WTC11 (cell line): ENCODE results near the gene GPR162. TPM values are rescaled to one million over a fixed set of nuclear protein-coding genes. Genes with fewer than 3 reads are reported as not detected.

Experiments
- ATAC-seq: fragments of 200-7000 bp; cut with Tn5 transposase; 2 replicates; pipeline ENCODE4 v1.10.0; 2021; ENCODE audit warnings: mild to moderate bottlenecking, moderate library complexity
- CTCF ChIA-PET: fragments of 300-600 bp; sonication (Branson Sonifier 250); formaldehyde crosslinking; loops from one replicate; lab custom pipeline; 2021; ENCODE audit warnings: antibody characterized with exemption; lab: Charles Lee
- POLR2A ChIA-PET: fragments of 350-600 bp; sonication (Branson Sonifier 250); formaldehyde crosslinking; loops from one replicate; lab custom pipeline; 2021; ENCODE audit warnings: antibody characterized with exemption; lab: Charles Lee
- DNase-seq: peaks from one replicate; pipeline ENCODE4 v3.0.0; 2021; ENCODE audit warnings: low spot score
- H3K27ac Mint-ChIP-seq: 2 replicates; pipeline ENCODE4 v1.8.0; 2021; ENCODE audit warnings: mixed read lengths
- H3K27me3 Mint-ChIP-seq: 2 replicates; pipeline ENCODE4 v1.8.0; 2021; ENCODE audit warnings: low read depth, mild to moderate bottlenecking, moderate library complexity, mixed read lengths
- H3K36me3 Mint-ChIP-seq: 2 replicates; pipeline ENCODE4 v1.8.0; 2021; ENCODE audit warnings: mixed read lengths
- H3K4me1 Mint-ChIP-seq: 2 replicates; pipeline ENCODE4 v1.8.0; 2022; ENCODE audit warnings: mixed read lengths
- H3K4me3 Mint-ChIP-seq: 2 replicates; pipeline ENCODE4 v1.8.0; 2021; ENCODE audit warnings: mild to moderate bottlenecking, moderate library complexity, mixed read lengths
- H3K9me3 Mint-ChIP-seq: 2 replicates; pipeline ENCODE4 v1.8.0; 2021; ENCODE audit warnings: mixed read lengths
- ATF1 ChIP-seq: sonication (generic); formaldehyde crosslinking; IDR thresholded peaks from 2 replicates; pipeline ENCODE4 v1.8.1; 2023; ENCODE audit warnings: mild to moderate bottlenecking, moderate library complexity, missing genetic modification reagents
- CBFB ChIP-seq: sonication (generic); formaldehyde crosslinking; IDR thresholded peaks from 2 replicates; pipeline ENCODE4 v1.8.1; 2022; ENCODE audit warnings: mild to moderate bottlenecking, low read depth, missing genetic modification reagents
- CTCF ChIP-seq: fragments of 200-600 bp; IDR thresholded peaks from 2 replicates; pipeline ENCODE4 v1.8.0; 2022; ENCODE audit warnings: antibody characterized with exemption
- MAX ChIP-seq: sonication (generic); formaldehyde crosslinking; IDR thresholded peaks from 2 replicates; pipeline ENCODE4 v1.8.0; 2022; ENCODE audit warnings: mild to moderate bottlenecking, missing genetic modification reagents
- MXD4 ChIP-seq: fragments of 250-450 bp; sonication (Bioruptor Pico); IDR thresholded peaks from 2 replicates; pipeline ENCODE4 v1.8.0; 2021; ENCODE audit warnings: mild to moderate bottlenecking, moderate library complexity, borderline replicate concordance
- NFATC4 ChIP-seq: fragments of 250-450 bp; sonication (Bioruptor Pico); IDR thresholded peaks from 2 replicates; pipeline ENCODE4 v1.9.0; 2021; ENCODE audit warnings: mild to moderate bottlenecking
- NFYB ChIP-seq: sonication (generic); formaldehyde crosslinking; conservative IDR thresholded peaks from 2 replicates; pipeline ENCODE4 v1.8.0; 2022; ENCODE audit warnings: low read depth, missing genetic modification reagents
- NR3C1 ChIP-seq: sonication (generic); formaldehyde crosslinking; conservative IDR thresholded peaks from 2 replicates; pipeline ENCODE4 v1.8.1; 2023; ENCODE audit warnings: low read depth, mild to moderate bottlenecking, missing genetic modification reagents
- PREB ChIP-seq: sonication (generic); formaldehyde crosslinking; IDR thresholded peaks from 2 replicates; pipeline ENCODE4 v1.8.1; 2022; ENCODE audit warnings: mild to moderate bottlenecking, missing genetic modification reagents, moderate library complexity, borderline replicate concordance
- TEAD4 ChIP-seq: sonication (generic); formaldehyde crosslinking; IDR thresholded peaks from 2 replicates; pipeline ENCODE4 v1.8.0; 2022; ENCODE audit warnings: mild to moderate bottlenecking, missing genetic modification reagents
- ZNF219 ChIP-seq: sonication (generic); formaldehyde crosslinking; IDR thresholded peaks from 2 replicates; pipeline ENCODE4 v1.8.0; 2023; ENCODE audit warnings: missing genetic modification reagents, mild to moderate bottlenecking, borderline replicate concordance
- ZNF425 ChIP-seq: fragments of 250-450 bp; sonication (Bioruptor Pico); conservative IDR thresholded peaks from 2 replicates; pipeline ENCODE4 v1.9.0; 2021; ENCODE audit warnings: mild to moderate bottlenecking
- ZNF532 ChIP-seq: fragments of 250-450 bp; sonication (Bioruptor Pico); IDR thresholded peaks from 2 replicates; pipeline ENCODE4 v1.9.0; 2021; ENCODE audit warnings: mild to moderate bottlenecking, borderline replicate concordance
- total RNA-seq: library from RNA; stranded (reverse); gene quantifications from 3 replicates; pipeline ENCODE4 v1.2.3, GENCODE V29; 2021
- TF ChIP-seq, protein P1 (sequence below): sonication (generic); formaldehyde crosslinking; IDR thresholded peaks from 2 replicates; pipeline ENCODE4 v1.8.1; 2023; ENCODE audit warnings: mild to moderate bottlenecking, missing genetic modification reagents

The GPR162 gene
- total RNA-seq, 1 experiment from 2014 or later: 7.3 TPM

GRCh38 chr12:6788972-6789924 is 32.4 kb upstream of the GPR162 start, which contains the start of gene CD4:
TSS of gene CD4 (plus strand) at chr12:6789528. CDS start at chr12:6800139, 10,611 bp downstream.
- no peak for DNase-seq
- ChIA-PET POLR2A (interaction anchor here (0.7 to 1.2 kb wide), 3 partner anchors 32 to 63 kb away, joined by 3 to 4 read pairs (median 3); partner anchors contain the start of genes GPR162 and USP5), CTCF (interaction anchor here (0.5 to 1.3 kb wide), 6 partner anchors 35 to 185 kb away, joined by 3 to 5 read pairs (median 3); no protein-coding TSS in a partner anchor)
- H3K27me3 Mint-ChIP-seq: peaks cover 13% of the 10 kb centered on the region
- no peak within 1 kb of the TSS for H3K27ac Mint-ChIP-seq
- H3K4me1 Mint-ChIP-seq: peaks cover 24% of the 10 kb centered on the region
- peak; percentile 65 for ATAC-seq
- TF ChIP-seq CTCF (no peak), ZNF219 (CRISPR knock-in tag) (no peak)
- H3K36me3 Mint-ChIP-seq: no peaks in the 10 kb centered on the region
- H3K4me3 Mint-ChIP-seq: no peak within 1 kb of the TSS
- H3K9me3 Mint-ChIP-seq: no peaks in the 10 kb centered on the region

DNA sequence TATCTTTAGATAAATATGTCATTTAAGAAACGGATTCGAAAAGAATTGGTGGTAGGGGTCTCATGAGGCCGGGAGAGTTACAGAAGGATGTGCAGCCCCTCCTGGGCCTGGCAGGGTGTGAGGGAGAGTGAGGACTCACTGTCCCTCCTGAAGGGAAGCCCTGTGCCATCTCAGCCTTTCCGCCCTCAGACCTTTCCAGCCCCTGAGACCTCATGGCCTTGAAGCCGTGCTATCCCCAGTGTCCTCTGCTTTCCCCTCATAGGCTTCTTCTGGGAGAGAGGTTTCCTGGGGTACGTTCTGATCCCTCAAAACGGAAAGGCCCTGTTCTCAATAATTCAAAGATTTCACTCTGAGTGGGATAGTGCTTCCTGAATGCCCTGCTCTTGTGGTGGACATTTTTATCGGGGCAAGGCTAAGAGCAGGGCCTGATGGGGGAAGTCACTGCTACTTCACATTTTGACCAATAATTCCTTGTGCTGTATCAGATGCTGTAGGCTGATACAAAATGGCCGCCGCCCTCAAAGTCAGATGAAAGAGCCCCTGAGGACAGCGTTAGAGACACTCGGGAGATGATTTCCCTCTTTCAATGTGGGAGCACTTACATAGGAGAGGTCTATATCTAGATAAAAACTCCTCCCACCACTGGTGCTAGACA is 31.0 kb upstream of the GPR162 start:
- DNase-seq: no peak
- Mint-ChIP-seq H3K4me3 (no peak overlapping the region), H3K27ac (no peak overlapping the region), H3K27me3 (peaks cover 17% of the 10 kb centered on the region), H3K36me3 (no peaks in the 10 kb centered on the region), H3K9me3 (no peaks in the 10 kb centered on the region), H3K4me1 (peaks cover 24% of the 10 kb centered on the region)
- no peak for ATAC-seq
- POLR2A ChIA-PET: no interaction called here
- TF ChIP-seq ZNF425 (CRISPR knock-in tag) (no peak), MXD4 (CRISPR knock-in tag) (no peak), MAX (CRISPR knock-in tag) (no peak), NFATC4 (CRISPR knock-in tag) (no peak), NFYB (CRISPR knock-in tag) (no peak), TEAD4 (CRISPR knock-in tag) (no peak)
- TF ChIP-seq, protein P1, sequence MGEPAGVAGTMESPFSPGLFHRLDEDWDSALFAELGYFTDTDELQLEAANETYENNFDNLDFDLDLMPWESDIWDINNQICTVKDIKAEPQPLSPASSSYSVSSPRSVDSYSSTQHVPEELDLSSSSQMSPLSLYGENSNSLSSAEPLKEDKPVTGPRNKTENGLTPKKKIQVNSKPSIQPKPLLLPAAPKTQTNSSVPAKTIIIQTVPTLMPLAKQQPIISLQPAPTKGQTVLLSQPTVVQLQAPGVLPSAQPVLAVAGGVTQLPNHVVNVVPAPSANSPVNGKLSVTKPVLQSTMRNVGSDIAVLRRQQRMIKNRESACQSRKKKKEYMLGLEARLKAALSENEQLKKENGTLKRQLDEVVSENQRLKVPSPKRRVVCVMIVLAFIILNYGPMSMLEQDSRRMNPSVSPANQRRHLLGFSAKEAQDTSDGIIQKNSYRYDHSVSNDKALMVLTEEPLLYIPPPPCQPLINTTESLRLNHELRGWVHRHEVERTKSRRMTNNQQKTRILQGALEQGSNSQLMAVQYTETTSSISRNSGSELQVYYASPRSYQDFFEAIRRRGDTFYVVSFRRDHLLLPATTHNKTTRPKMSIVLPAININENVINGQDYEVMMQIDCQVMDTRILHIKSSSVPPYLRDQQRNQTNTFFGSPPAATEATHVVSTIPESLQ (CRISPR knock-in tag): no peak
- CTCF ChIA-PET: interaction anchor here (0.6 to 1.0 kb wide), 2 partner anchors 37 to 222 kb away, joined by 3 to 4 read pairs; no protein-coding TSS in a partner anchor

GRCh38 chr12:6791931-6792520 is 29.6 kb upstream of the GPR162 start:
- no peak for ATAC-seq
- no peak overlapping the region for H3K4me3 Mint-ChIP-seq
- TF ChIP-seq NR3C1 (CRISPR knock-in tag): no peak
- TF ChIP-seq CBFB (CRISPR knock-in tag): no peak
- no peak for TF ChIP-seq ATF1
- no peak for TF ChIP-seq PREB (CRISPR knock-in tag)
- TF ChIP-seq ZNF532: no peak
- TF ChIP-seq, all 79 proteins: peak for 0
- ChIA-PET POLR2A (interaction anchor here (0.6 kb wide), 1 partner anchor 9 kb away, joined by 4 read pairs; no protein-coding TSS in a partner anchor), CTCF (interaction anchor here (1.1 to 1.3 kb wide), 2 partner anchors 44 to 172 kb away, joined by 4 read pairs; no protein-coding TSS in a partner anchor)
- peaks cover 19% of the 10 kb centered on the region for H3K4me1 Mint-ChIP-seq
- H3K27me3 Mint-ChIP-seq: peaks cover 25% of the 10 kb centered on the region
- no peak overlapping the region for H3K27ac Mint-ChIP-seq
- no peak for DNase-seq
- no peaks in the 10 kb centered on the region for H3K9me3 Mint-ChIP-seq
- no peaks in the 10 kb centered on the region for H3K36me3 Mint-ChIP-seq
